ENCODE measurements around the gene WDR20.

Gene WDR20

GRCh38 chr14:102181187-102181586 is 41.5 kb downstream of the WDR20 start:
- Histone ChIP-seq H3K9ac (ENCODE audit: low read depth, low read length) (no peak overlapping the region), H3K9me3 (ENCODE audit: insufficient read depth, low read length, severe bottlenecking) (no peaks in the 10 kb centered on the region), H2AFZ (ENCODE audit: low read depth, low read length) (no peak overlapping the region), H3K4me2 (ENCODE audit: insufficient read depth, low read length) (no peak overlapping the region), H3K79me2 (ENCODE audit: insufficient read depth, low read length) (peaks cover 79% of the 10 kb centered on the region), H3K36me3 (ENCODE audit: insufficient read depth, low read length) (no peaks in the 10 kb centered on the region), H3K27me3 (ENCODE audit: insufficient read depth, low read length, poor library complexity) (no peaks in the 10 kb centered on the region), H4K20me1 (ENCODE audit: insufficient read depth, low read length) (peaks cover 58% of the 10 kb centered on the region), H3K4me1 (ENCODE audit: insufficient read depth, low read length) (no peaks in the 10 kb centered on the region), H3K27ac (ENCODE audit: low read length) (no peak overlapping the region), H3K4me3 (ENCODE audit: low read depth in 1 of 2, low read length in 2 of 2) (no peak overlapping the region)
- ATAC-seq (ENCODE audit: insufficient read depth, low read depth) (no peak), DNase-seq (no peak)
- TF ChIP-seq CTCF (IDR thresholded peaks at IDR 0.05; ENCODE audit: borderline replicate concordance, extremely low read depth, low read length, poor library complexity, severe bottlenecking) (no peak), EZH2 (IDR thresholded peaks at IDR 0.05; ENCODE audit: borderline replicate concordance, low read depth, low read length, severe bottlenecking) (no peak)

- H3K79me2 ChIP-seq (ENCODE audit: insufficient read depth, low read length): peaks cover 83% of the 10 kb centered on the region
- H3K4me1 ChIP-seq (ENCODE audit: insufficient read depth, low read length): no peaks in the 10 kb centered on the region
- H3K27ac ChIP-seq (ENCODE audit: low read length): no peak overlapping the region
- no peaks in the 10 kb centered on the region for H3K27me3 ChIP-seq (ENCODE audit: insufficient read depth, low read length, poor library complexity)
- H3K4me2 ChIP-seq (ENCODE audit: insufficient read depth, low read length): no peak overlapping the region
- no peak overlapping the region for H3K9ac ChIP-seq (ENCODE audit: low read depth, low read length)
- H3K4me3 ChIP-seq (ENCODE audit: low read depth in 1 of 2, low read length in 2 of 2): no peak overlapping the region
- H3K36me3 ChIP-seq (ENCODE audit: insufficient read depth, low read length): no peaks in the 10 kb centered on the region
- TF ChIP-seq EZH2 (IDR thresholded peaks at IDR 0.05; ENCODE audit: borderline replicate concordance, low read depth, low read length, severe bottlenecking) (no peak), CTCF (IDR thresholded peaks at IDR 0.05; ENCODE audit: borderline replicate concordance, extremely low read depth, low read length, poor library complexity, severe bottlenecking) (no peak)
- no peaks in the 10 kb centered on the region for H3K9me3 ChIP-seq (ENCODE audit: insufficient read depth, low read length, severe bottlenecking)
- peaks cover 60% of the 10 kb centered on the region for H4K20me1 ChIP-seq (ENCODE audit: insufficient read depth, low read length)
- no peak for ATAC-seq (ENCODE audit: insufficient read depth, low read depth)
- no peak for DNase-seq
- no peak overlapping the region for H2AFZ ChIP-seq (ENCODE audit: low read depth, low read length)
Observed at GRCh38 chr14:102182190-102182589, 42.5 kb downstream of the WDR20 start.

- DNase-seq (no peak), ATAC-seq (ENCODE audit: insufficient read depth, low read depth) (no peak)
- no peaks in the 10 kb centered on the region for H3K9me3 ChIP-seq (ENCODE audit: insufficient read depth, low read length, severe bottlenecking)
- H3K27ac ChIP-seq (ENCODE audit: low read length): no peak overlapping the region
- H3K9ac ChIP-seq (ENCODE audit: low read depth, low read length): no peak overlapping the region
- H3K4me1 ChIP-seq (ENCODE audit: insufficient read depth, low read length): no peaks in the 10 kb centered on the region
- peaks cover 83% of the 10 kb centered on the region for H3K79me2 ChIP-seq (ENCODE audit: insufficient read depth, low read length)
- no peaks in the 10 kb centered on the region for H3K36me3 ChIP-seq (ENCODE audit: insufficient read depth, low read length)
- TF ChIP-seq EZH2 (IDR thresholded peaks at IDR 0.05; ENCODE audit: borderline replicate concordance, low read depth, low read length, severe bottlenecking) (no peak), CTCF (IDR thresholded peaks at IDR 0.05; ENCODE audit: borderline replicate concordance, extremely low read depth, low read length, poor library complexity, severe bottlenecking) (no peak)
- H3K4me3 ChIP-seq (ENCODE audit: low read depth in 1 of 2, low read length in 2 of 2): no peak overlapping the region
- H3K27me3 ChIP-seq (ENCODE audit: insufficient read depth, low read length, poor library complexity): no peaks in the 10 kb centered on the region
- no peak overlapping the region for H2AFZ ChIP-seq (ENCODE audit: low read depth, low read length)
- H4K20me1 ChIP-seq (ENCODE audit: insufficient read depth, low read length): peaks cover 61% of the 10 kb centered on the region
- no peak overlapping the region for H3K4me2 ChIP-seq (ENCODE audit: insufficient read depth, low read length)
Observed at GRCh38 chr14:102182936-102183619, 43.4 kb downstream of the WDR20 start.
